Muscle of leg (tissue), 16 donors: Measurements from ENCODE around the gene ABTB2. TPM values are rescaled to one million over a fixed set of nuclear protein-coding genes. Genes with fewer than 3 reads are reported as not detected.

Experiments used
- DNase-seq: peaks from one replicate; pipeline ENCODE4 v3.0.0; 2013
- H3K27ac ChIP-seq: one replicate; pipeline ENCODE4 v1.5.1; 2013; ENCODE audit warnings: mild to moderate bottlenecking, low read length, control low read depth
- H3K27me3 ChIP-seq: one replicate; pipeline ENCODE4 v1.6.1; 2013; ENCODE audit warnings: low read length; ENCODE audit not compliant: control insufficient read depth, insufficient read depth
- H3K36me3 ChIP-seq: one replicate; pipeline ENCODE4 v1.6.1; 2013; ENCODE audit warnings: low read length; ENCODE audit not compliant: control insufficient read depth, insufficient read depth
- H3K4me1 ChIP-seq: one replicate; pipeline ENCODE4 v1.6.1; 2013; ENCODE audit warnings: low read length; ENCODE audit not compliant: control insufficient read depth, insufficient read depth
- H3K4me3 ChIP-seq: one replicate; pipeline ENCODE4 v1.5.1; 2013; ENCODE audit warnings: low read length, control low read depth
- H3K9me3 ChIP-seq: replicated peaks from 2 replicates; pipeline ENCODE4 v1.6.1; 2013; ENCODE audit warnings: low read depth, low read length; ENCODE audit not compliant: control insufficient read depth
- WGBS: methylation state at CpG from one replicate; pipeline ENCODE4 v1.1.5; 2013; ENCODE audit warnings: missing lambda C conversion rate; ENCODE audit not compliant: insufficient coverage; 5-methylcytosine and 5-hydroxymethylcytosine counted together
- long read RNA-seq, 11 donors: transcript quantifications; one replicate each; lab custom pipeline, GENCODE V29; 2026
- polyA plus RNA-seq, 8 donors: library from polyadenylated mRNA; unstranded; fragments of 120-200 nt; gene quantifications; one replicate each; pipeline versions ENCODE4 v1.2.1 to v1.2.3, GENCODE V29; 2013; ENCODE audit warnings: inconsistent platforms in 1 of 8, low replicate concordance in 1 of 8; ENCODE audit not compliant: insufficient read length in 8 of 8, insufficient read depth in 1 of 8
- total RNA-seq: library from RNA; stranded (reverse); fragments of 120-200 nt; gene quantifications from one replicate; pipeline ENCODE4 v1.2.4, GENCODE V29; 2013

Gene ABTB2
- 3.5 TPM for total RNA-seq
- 1 to 10 TPM; 4.7 to 8.5 (median 7.1) TPM for polyA plus RNA-seq
- long read RNA-seq, donor 1, result 0 reads
- long read RNA-seq, donor 2, result 0 reads
- long read RNA-seq, donor 3, result 0 reads
- long read RNA-seq, donor 4, partial matches to known transcripts, result 5 of 5 reads
- long read RNA-seq, donor 4, other reads (novel, unspliced or antisense), result 0 of 5 reads
- long read RNA-seq, donor 5, full-length matches to known transcripts, result 2 of 2 reads
- long read RNA-seq, donor 5, partial matches to known transcripts, result 0 of 2 reads
- long read RNA-seq, donor 5, other reads (novel, unspliced or antisense), result 0 of 2 reads
- long read RNA-seq, donor 6, full-length matches to known transcripts, result 1 of 1 reads
- long read RNA-seq, donor 6, partial matches to known transcripts, result 0 of 1 reads
- long read RNA-seq, donor 6, other reads (novel, unspliced or antisense), result 0 of 1 reads
- long read RNA-seq, donor 7, result 0 reads
- long read RNA-seq, donor 8, result 0 reads
- long read RNA-seq, donor 9, result 0 reads
- long read RNA-seq, donor 10, result 0 reads
- long read RNA-seq, donor 11, result 0 reads

DNA sequence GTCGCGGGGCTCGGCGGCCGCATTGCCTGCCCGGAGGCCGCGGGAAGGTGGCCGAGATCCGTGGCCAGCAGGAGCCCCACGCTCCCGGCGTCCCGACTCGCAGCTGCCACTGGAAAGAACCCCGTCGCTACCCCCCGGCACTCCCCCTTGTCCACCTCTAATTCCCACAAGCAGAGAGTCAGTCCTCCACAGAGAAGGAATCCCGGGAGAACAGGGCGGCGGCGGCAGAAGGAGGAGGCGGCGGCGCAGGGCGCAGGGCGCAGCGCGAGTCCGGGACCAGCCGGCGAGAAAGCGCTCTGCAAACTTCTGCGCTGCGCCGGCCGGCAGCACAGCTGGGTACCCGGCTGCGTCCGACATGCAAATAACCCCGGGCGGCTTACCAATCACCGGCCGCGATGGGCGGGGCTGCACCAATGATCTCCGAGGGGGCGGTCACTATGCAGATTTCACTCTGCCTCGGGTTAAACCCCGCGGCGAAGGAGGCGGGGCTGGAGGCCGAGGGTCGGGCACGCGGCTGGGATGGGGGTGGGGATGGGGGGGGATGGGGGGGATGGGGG, at the start of gene ABTB2:
Gene ABTB2 (minus strand): TSS at position 310 of the 557 bp plus-strand sequence.
- H3K27me3 ChIP-seq, result peaks cover 21% of the 10 kb centered on the region
- peak within 1 kb of the TSS; percentile 76 for H3K27ac ChIP-seq
- no peaks in the 10 kb centered on the region for H3K9me3 ChIP-seq
- H3K4me1 ChIP-seq, result peaks cover 29% of the 10 kb centered on the region
- WGBS, result under 1% methylated on average over 44 of the region's 57 CpGs
- no peaks in the 10 kb centered on the region for H3K36me3 ChIP-seq
- peak within 1 kb of the TSS; percentile 68 for H3K4me3 ChIP-seq
- DNase-seq, result peak; percentile 99

DNA sequence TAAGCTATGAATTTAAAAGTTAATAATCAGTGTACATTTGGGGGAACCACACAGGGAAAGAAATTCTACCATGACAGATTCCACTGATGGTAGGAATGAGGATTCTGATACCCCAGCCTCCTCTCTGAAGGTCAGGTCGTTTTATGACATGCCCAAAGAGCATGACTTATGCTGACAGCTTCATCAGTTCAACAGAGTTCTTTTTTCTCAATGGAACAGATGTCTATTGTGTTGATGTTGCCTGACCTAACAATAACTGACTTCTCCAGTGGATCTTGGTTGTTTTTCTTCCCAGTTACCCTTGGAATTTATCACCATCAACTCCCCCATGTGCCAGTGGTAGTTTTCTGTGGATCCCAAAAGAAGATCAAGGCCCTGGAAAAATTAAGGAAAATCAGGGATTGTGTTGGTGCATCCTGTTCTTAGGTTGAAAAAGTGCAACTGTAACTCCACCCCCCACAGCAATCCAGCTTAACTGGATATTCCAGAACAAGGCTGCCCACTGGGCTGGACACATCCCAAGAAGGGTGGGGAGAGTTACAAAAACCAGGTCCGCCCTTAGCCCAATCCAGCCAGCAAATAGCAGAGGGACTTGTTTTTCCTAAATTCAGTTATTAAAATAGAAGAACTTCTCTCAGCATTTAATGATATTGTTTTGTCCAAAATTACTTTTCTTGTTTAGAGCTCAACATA, 49.5 kb upstream of the ABTB2 start:
- Histone ChIP-seq H3K4me3 (no peak overlapping the region), H3K4me1 (no peaks in the 10 kb centered on the region), H3K36me3 (no peaks in the 10 kb centered on the region), H3K27ac (no peak overlapping the region), H3K27me3 (peaks cover 2% of the 10 kb centered on the region), H3K9me3 (no peaks in the 10 kb centered on the region)
- WGBS, result no CpG with 5 or more reads among the region's 2 CpGs
- DNase-seq, result no peak

DNA sequence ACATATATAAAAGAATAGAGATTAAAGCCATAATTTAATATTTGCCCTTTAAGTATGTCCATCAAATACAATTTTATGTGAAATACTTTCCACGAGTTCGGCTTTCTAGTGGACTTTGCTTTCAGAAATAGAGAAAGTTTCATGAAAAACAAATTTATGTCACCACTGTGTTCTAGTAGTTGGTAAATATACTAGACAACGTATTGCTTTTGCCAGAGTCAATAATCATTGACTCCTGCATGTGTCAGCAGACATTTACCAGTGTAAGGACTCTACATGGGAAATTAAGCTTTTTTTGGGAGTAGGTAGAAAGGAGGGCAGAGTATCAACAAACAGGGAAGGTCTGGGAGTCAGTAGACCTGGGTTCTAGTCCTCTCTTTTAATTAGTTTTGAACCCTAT, 48.6 kb upstream of the ABTB2 start:
- no peaks in the 10 kb centered on the region for H3K36me3 ChIP-seq
- H3K27me3 ChIP-seq, result peaks cover 2% of the 10 kb centered on the region
- DNase-seq, result no peak
- H3K4me3 ChIP-seq, result no peak overlapping the region
- H3K4me1 ChIP-seq, result no peaks in the 10 kb centered on the region
- WGBS, result 80% methylated on average over 1 of the region's 3 CpGs
- H3K9me3 ChIP-seq, result no peaks in the 10 kb centered on the region
- H3K27ac ChIP-seq, result no peak overlapping the region

DNA sequence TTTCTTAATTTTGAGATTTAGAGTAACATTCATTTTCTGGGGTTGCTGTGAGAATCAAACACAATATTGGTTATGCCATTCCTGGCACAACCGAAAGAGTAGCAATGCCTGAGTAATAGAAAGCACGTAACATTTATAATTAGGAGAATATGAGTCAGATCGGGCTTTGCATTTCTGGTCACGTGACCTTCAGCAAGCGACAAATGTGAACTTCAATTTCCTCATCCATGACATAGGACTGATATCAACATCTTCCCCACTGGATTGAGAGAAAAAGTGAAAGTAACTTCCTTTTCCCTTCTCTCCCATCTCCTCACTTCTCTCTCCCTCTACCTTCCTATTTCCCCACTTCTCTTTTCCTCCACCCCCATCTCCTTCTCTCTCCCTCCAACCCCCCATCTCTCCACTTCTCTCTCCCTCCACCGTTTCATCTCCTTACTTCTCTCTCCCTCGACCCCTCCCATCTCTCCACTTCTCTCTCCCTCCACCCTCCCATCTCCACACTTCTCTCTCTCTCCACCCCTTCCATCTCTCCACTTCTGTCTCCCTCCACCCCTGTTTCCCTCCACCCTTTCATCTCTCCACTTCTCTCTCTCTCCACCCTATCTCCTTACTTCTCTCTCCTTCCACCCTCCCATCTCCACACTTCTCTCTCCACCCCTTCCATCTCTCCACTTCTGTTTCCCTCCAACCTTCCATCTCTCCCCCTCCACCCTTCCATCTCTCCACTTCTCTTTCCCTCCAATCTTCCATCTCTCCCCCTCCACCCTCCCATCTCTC, 47.5 kb upstream of the ABTB2 start:
- Histone ChIP-seq H3K4me1 (no peaks in the 10 kb centered on the region), H3K27ac (no peak overlapping the region), H3K27me3 (peaks cover 2% of the 10 kb centered on the region), H3K9me3 (no peaks in the 10 kb centered on the region), H3K36me3 (no peaks in the 10 kb centered on the region), H3K4me3 (no peak overlapping the region)
- no peak for DNase-seq
- 57% methylated on average over 2 of the region's 7 CpGs for WGBS

DNA sequence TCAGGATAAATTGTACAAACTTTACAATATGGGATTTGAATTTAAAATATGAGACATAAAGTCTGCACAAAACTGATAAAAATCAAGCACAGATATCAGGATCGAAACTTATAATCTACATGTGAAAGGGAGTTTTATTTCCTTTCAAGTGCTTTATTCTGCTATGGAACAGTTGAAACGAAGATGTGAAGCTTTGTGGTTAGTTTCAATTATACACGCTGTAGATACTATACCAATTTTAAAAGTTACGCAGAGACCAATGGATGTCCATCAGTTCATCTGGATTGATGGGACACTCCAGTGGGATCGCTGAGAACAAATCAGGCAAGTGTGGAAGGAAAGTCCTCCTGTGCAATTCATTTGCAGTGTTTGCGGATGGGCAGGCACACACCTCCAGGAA, 46.5 kb upstream of the ABTB2 start:
- no peak for DNase-seq
- no peak overlapping the region for H3K27ac ChIP-seq
- 95% methylated on average over 3 of the region's 6 CpGs for WGBS

DNA sequence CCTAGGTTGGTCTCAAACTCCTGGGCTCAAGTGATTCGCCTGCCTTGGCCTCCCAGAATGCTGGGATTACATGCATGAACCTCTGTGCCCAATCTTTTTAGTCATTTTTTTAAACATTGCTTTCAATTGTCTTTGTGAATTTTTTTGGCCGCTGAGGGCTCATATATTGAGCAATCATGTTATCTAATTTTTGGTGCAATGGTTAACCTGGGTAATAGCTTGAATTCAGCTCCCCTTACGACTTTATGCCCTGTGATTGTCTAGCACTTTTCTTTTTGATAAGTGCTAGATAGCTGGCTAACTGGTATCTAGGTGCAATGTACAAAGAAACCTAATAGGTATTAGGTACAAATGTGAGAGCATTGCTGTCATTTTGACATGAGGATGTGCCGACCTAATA, 45.6 kb upstream of the ABTB2 start:
- no peak for DNase-seq
- H3K4me3 ChIP-seq, result no peak overlapping the region
- H3K36me3 ChIP-seq, result no peaks in the 10 kb centered on the region
- no peaks in the 10 kb centered on the region for H3K9me3 ChIP-seq
- H3K27me3 ChIP-seq, result peaks cover 2% of the 10 kb centered on the region
- WGBS, result 61% methylated on average over 2 of the region's 4 CpGs
- H3K27ac ChIP-seq, result no peak overlapping the region
- H3K4me1 ChIP-seq, result no peaks in the 10 kb centered on the region

More for the DNA sequence above, 46.5 kb upstream of the ABTB2 start:
- no peaks in the 10 kb centered on the region for H3K9me3 ChIP-seq
- H3K27me3 ChIP-seq, result peaks cover 2% of the 10 kb centered on the region
- no peaks in the 10 kb centered on the region for H3K4me1 ChIP-seq
- H3K36me3 ChIP-seq, result no peaks in the 10 kb centered on the region
- no peak overlapping the region for H3K4me3 ChIP-seq

DNA sequence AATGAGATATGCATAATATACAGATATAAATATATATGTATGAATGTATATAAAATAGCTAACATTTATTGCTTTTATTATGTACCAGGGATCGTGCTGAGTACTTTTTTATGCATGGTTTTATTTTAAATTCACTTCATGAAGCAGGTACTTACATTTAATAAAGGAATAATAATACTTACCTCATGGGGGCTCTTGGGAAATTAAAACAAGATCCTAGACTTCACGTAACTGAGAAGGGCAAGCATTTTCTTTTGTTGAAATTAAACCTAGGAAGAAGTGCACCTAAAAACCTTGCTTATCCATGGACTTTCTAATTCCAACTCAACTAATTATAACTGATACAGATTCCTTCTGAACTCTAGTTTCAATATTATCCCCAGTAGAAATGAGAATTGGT, 40.0 kb upstream of the ABTB2 start:
- H3K4me1 ChIP-seq, result no peaks in the 10 kb centered on the region
- H3K9me3 ChIP-seq, result no peaks in the 10 kb centered on the region
- DNase-seq, result no peak
- H3K27me3 ChIP-seq, result no peaks in the 10 kb centered on the region
- H3K27ac ChIP-seq, result no peak overlapping the region
- WGBS, result no CpG with 5 or more reads among the region's 2 CpGs
- no peak overlapping the region for H3K4me3 ChIP-seq
- H3K36me3 ChIP-seq, result no peaks in the 10 kb centered on the region

DNA sequence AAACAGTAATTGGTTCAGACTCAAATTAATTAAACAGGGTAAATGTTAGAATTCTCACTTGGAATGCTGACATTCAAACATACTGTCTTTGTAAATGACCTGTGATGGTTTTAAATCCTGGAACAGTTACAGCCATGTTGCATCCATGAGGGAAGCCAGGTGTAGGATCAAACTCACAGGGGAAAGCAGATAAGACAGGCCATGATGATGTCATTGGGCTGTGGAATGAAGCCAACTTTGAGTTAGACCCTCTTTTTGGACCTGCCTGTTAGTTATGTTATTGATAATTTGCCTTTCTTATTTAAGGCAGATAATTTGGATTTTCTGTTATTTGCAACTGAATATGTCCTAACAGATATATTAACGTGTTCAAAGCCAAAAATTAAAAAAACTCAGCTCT, 39.3 kb upstream of the ABTB2 start:
- WGBS, result no CpG with 5 or more reads among the region's 1 CpG
- Histone ChIP-seq H3K4me1 (no peaks in the 10 kb centered on the region), H3K36me3 (no peaks in the 10 kb centered on the region), H3K27ac (no peak overlapping the region), H3K4me3 (no peak overlapping the region), H3K9me3 (no peaks in the 10 kb centered on the region), H3K27me3 (no peaks in the 10 kb centered on the region)
- DNase-seq, result no peak

DNA sequence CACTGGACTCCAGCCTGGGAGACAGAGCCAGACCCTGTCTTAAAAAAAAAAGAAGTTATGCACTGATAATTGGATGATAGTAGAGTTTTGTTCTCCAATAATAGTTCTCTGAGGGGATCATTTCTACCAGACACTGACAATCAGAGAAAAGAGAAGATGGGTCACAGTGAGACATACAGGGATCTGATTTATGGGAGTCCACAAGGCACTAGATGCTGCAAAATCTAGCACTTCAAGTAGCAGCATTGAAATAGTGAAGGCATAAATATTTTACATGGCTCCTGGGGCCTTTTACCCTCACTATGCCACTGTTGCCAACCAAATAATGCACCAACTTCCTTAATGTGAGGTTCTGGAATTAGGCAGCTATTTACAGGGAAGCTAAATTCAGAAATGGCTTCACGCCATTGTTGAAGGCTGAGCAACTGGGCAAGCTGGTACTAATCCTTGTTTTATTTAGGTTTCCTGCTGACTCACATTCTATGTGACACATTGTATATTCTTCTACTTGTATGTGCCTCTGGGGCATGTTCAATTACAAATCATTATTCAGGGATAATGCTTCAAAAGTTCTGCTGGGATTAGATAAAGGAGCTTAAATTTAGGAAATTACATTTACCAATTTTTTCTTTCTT, 38.2 kb upstream of the ABTB2 start:
- Histone ChIP-seq H3K4me1 (no peaks in the 10 kb centered on the region), H3K27ac (no peak overlapping the region), H3K36me3 (no peaks in the 10 kb centered on the region), H3K27me3 (no peaks in the 10 kb centered on the region), H3K9me3 (no peaks in the 10 kb centered on the region), H3K4me3 (no peak overlapping the region)
- peak; percentile 25 for DNase-seq
- WGBS, result no CpG with 5 or more reads among the region's 1 CpG
